Measurements from ENCODE around the gene UBE2I. TPM values are rescaled to one million over a fixed set of nuclear protein-coding genes. Genes with fewer than 3 reads are reported as not detected.

Gene UBE2I
- total RNA-seq, 2 donors from 2014 or later = 68.2 to 76.1 TPM

DNA sequence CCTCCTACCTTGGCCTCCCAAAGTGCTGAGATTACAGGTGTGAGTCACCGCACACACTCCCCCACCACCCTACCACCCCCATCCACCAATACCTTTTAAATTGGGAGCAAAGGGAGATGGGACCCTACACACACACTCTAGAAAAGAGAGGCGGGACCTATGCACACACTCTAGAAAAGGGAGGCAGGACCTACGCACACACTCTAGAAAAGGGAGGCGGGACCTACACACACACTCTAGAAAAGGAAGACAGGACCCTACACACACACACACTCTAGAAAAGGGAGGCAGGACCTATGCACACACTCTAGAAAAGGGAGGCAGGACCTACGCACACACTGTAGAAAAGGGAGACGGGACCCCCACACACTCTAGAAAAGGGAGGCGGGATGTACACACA, 34.7 kb upstream of the UBE2I start:
- no peak overlapping the region for H3K4me3 ChIP-seq
- no peak overlapping the region for H3K27ac ChIP-seq
- no peak for ATAC-seq (ENCODE audit: insufficient number of reproducible peaks, low FRiP score, low read depth)
- no peak for DNase-seq (ENCODE audit: low spot score)
- no peaks in the 10 kb centered on the region for H3K27me3 ChIP-seq (replicated peaks; ENCODE audit: insufficient read depth)
- H3K36me3 ChIP-seq = no peaks in the 10 kb centered on the region
- TF ChIP-seq, protein P1, sequence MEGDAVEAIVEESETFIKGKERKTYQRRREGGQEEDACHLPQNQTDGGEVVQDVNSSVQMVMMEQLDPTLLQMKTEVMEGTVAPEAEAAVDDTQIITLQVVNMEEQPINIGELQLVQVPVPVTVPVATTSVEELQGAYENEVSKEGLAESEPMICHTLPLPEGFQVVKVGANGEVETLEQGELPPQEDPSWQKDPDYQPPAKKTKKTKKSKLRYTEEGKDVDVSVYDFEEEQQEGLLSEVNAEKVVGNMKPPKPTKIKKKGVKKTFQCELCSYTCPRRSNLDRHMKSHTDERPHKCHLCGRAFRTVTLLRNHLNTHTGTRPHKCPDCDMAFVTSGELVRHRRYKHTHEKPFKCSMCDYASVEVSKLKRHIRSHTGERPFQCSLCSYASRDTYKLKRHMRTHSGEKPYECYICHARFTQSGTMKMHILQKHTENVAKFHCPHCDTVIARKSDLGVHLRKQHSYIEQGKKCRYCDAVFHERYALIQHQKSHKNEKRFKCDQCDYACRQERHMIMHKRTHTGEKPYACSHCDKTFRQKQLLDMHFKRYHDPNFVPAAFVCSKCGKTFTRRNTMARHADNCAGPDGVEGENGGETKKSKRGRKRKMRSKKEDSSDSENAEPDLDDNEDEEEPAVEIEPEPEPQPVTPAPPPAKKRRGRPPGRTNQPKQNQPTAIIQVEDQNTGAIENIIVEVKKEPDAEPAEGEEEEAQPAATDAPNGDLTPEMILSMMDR (IDR thresholded peaks at IDR 0.05) = no peak
- no peaks in the 10 kb centered on the region for H3K9me3 ChIP-seq
- peaks cover 0 to 4% of the 10 kb centered on the region in 2 donors for H3K4me1 ChIP-seq (ENCODE audit: control insufficient read depth in 1 of 2, low read depth in 2 of 2)

DNA sequence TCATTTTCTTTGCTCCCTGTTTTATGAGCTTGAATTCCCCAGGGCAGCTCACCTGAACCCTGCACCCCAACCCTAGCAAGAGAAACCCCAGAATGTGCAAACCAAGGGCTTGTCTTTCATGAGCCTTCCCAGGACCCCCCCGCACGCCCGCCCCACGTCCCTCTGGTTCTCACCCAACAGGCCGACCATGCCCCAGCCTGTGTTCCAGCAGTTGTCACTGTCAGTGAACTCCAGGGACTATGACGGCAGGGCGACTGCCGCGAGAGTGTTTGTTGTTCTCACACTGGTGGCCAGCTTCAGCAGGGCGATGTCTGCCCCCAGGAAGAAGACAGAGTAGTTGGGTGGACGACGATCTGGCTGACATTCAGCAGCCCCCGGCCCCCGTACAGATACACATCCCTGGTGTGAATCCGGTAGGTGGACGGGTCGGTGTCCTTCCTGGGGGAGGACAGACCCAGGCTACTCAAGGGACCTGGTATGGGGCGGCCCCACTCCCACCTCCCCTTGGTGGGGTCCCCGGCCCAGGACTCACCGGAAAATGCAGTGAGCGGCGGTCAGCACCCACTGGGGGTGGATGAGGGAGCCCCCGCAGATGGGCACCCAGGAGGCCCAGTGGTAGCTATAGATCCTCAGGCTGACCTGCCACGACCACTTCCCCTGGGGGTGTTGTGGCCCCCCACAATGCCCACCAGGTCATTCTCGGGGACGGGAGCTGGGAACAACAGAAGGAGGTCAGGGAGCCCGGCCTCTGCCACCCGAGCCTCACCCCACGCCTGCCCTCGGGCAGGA, 33.5 kb upstream of the UBE2I start:
- no peaks in the 10 kb centered on the region for H3K9me3 ChIP-seq
- H3K27me3 ChIP-seq (replicated peaks; ENCODE audit: insufficient read depth) = no peaks in the 10 kb centered on the region
- ATAC-seq (ENCODE audit: insufficient number of reproducible peaks, low FRiP score, low read depth) (no peak), DNase-seq (ENCODE audit: low spot score) (no peak)
- H3K27ac ChIP-seq = no peak overlapping the region
- peaks cover 0 to 4% of the 10 kb centered on the region in 2 donors for H3K4me1 ChIP-seq (ENCODE audit: control insufficient read depth in 1 of 2, low read depth in 2 of 2)
- no peak overlapping the region for H3K4me3 ChIP-seq
- H3K36me3 ChIP-seq = no peaks in the 10 kb centered on the region
- TF ChIP-seq, protein P1 (IDR thresholded peaks at IDR 0.05) = no peak

DNA sequence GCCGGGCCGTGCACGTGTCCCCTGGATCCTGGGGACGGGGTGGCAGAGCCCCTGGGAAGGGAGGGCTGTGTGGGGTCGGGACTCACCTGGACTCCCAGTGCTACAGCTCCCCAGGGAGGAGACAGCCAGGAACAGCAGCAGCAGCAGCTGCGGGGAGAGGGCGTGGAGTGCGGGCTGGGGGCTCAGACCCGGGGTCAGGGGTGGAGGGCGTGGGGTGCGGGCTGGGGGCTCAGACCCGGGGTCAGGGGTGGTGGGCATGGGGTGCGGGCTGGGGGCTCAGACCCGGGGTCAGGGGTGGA, 32.9 kb upstream of the UBE2I start:
- H3K4me1 ChIP-seq (ENCODE audit: control insufficient read depth in 1 of 2, low read depth in 2 of 2) = peaks cover 0 to 4% of the 10 kb centered on the region in 2 donors
- TF ChIP-seq, protein P1 (IDR thresholded peaks at IDR 0.05) = no peak
- ATAC-seq (ENCODE audit: insufficient number of reproducible peaks, low FRiP score, low read depth) (no peak), DNase-seq (ENCODE audit: low spot score) (no peak)
- no peak overlapping the region for H3K27ac ChIP-seq
- H3K36me3 ChIP-seq = no peaks in the 10 kb centered on the region
- H3K27me3 ChIP-seq (replicated peaks; ENCODE audit: insufficient read depth) = no peaks in the 10 kb centered on the region
- H3K4me3 ChIP-seq = no peak overlapping the region
- no peaks in the 10 kb centered on the region for H3K9me3 ChIP-seq

DNA sequence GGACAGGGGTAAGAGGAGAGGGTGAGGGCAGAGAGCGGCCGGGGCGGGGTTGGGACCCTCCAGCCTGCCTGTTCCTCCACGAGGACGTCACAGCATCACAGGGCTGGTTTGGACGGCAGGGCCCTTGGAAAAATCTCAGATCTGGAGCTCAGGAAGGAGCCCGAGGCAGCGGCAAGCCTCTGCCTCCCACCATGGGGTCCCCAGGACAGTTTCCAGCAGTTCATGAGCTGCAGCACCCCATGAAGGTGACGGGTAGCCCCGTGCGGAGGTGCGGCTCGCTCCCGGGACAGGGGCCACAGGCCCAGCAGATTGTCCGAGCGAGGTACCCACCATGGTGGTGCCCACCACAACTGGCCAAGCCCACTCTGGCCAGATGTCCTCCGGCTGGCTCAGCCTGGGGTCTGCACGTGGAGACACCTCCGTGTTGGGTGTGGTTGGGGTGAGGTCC, 32.3 kb upstream of the UBE2I start:
- TF ChIP-seq, protein P1 (IDR thresholded peaks at IDR 0.05) = no peak
- no peak overlapping the region for H3K27ac ChIP-seq
- no peaks in the 10 kb centered on the region for H3K4me1 ChIP-seq (ENCODE audit: control insufficient read depth in 1 of 2, low read depth in 2 of 2)
- H3K36me3 ChIP-seq = no peaks in the 10 kb centered on the region
- no peak overlapping the region for H3K4me3 ChIP-seq
- no peaks in the 10 kb centered on the region for H3K27me3 ChIP-seq (replicated peaks; ENCODE audit: insufficient read depth)
- no peak for DNase-seq (ENCODE audit: low spot score)
- no peak for ATAC-seq (ENCODE audit: insufficient number of reproducible peaks, low FRiP score, low read depth)
- no peaks in the 10 kb centered on the region for H3K9me3 ChIP-seq

DNA sequence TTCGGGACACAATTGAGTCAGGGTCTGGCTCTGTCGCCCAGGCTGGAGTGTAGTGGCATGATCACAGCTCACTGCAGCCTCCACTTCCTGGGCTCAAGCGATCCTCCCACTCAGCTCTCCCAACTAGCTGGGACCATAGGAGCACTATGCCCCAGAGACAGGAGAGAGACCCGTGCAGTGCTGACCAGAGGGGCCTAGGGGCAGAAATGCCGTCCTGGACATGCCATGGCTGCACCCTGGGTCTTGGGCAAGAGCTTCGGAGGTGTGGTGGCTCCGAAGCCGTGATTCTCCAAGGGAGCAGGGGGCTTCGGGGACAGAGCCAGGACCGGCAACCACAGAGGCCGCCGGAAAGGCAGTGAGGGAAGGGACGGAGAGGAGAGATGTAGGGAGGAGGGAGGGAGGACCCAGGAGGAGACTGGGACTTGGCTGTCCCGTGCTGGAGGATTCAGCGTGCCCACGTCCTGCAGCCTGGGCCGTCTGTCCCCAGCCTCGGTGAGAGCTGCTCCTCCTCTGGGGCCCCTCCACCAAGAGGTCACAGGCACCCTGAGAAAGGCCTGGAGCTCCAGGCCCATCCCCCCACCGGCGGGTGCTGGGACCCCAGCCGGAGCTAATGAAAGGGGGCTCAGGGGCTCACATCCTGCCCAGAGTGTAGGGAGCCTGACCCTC, 31.7 kb upstream of the UBE2I start:
- no peak for ATAC-seq (ENCODE audit: insufficient number of reproducible peaks, low FRiP score, low read depth)
- Histone ChIP-seq H3K36me3 (no peaks in the 10 kb centered on the region), H3K4me1 (ENCODE audit: control insufficient read depth in 1 of 2, low read depth in 2 of 2) (no peaks in the 10 kb centered on the region), H3K27ac (no peak overlapping the region), H3K9me3 (no peaks in the 10 kb centered on the region), H3K4me3 (no peak overlapping the region), H3K27me3 (replicated peaks; ENCODE audit: insufficient read depth) (no peaks in the 10 kb centered on the region)
- TF ChIP-seq, protein P1 (IDR thresholded peaks at IDR 0.05) = no peak
- DNase-seq (ENCODE audit: low spot score) = no peak

Measured in thoracic aorta (tissue), 2 donors.